ENCODE data around the gene PTPN3. TPM values are rescaled to one million over a fixed set of nuclear protein-coding genes. Genes with fewer than 3 reads are reported as not detected.

The PTPN3 gene
- total RNA-seq, 1 donor from 2014 or later, result 2.4 TPM

GRCh38 chr9:109493648-109494047, 4.5 kb downstream of the PTPN3 start:
- Mint-ChIP-seq H3K4me1 (peaks cover 4% of the 10 kb centered on the region), H3K27me3 (ENCODE audit: insufficient read depth, low read depth) (peaks cover 34% of the 10 kb centered on the region), H3K27ac (no peak overlapping the region), H3K4me3 (no peak overlapping the region), H3K9me3 (no peaks in the 10 kb centered on the region), H3K36me3 (no peaks in the 10 kb centered on the region)
- peaks cover 42% of the 10 kb centered on the region for H3K27me3 ChIP-seq
- no peak for TF ChIP-seq EZH2 (IDR thresholded peaks at IDR 0.05)
- H3F3A ChIP-seq (ENCODE audit: low read depth), result peaks cover 3% of the 10 kb centered on the region
- H3K36me3 ChIP-seq, result no peaks in the 10 kb centered on the region
- H3K4me2 ChIP-seq, result no peak overlapping the region
- peaks cover 6% of the 10 kb centered on the region for H4K20me1 ChIP-seq (ENCODE audit: low read depth)
- H3K9me3 ChIP-seq (ENCODE audit: low read depth), result no peaks in the 10 kb centered on the region
- H3K79me2 ChIP-seq (ENCODE audit: low read depth), result no peaks in the 10 kb centered on the region
- H3K27ac ChIP-seq, result no peak overlapping the region
- H2AFZ ChIP-seq (replicated peaks), result no peak overlapping the region
- no peak for DNase-seq (ENCODE audit: low spot score)
- no peak overlapping the region for H3K9ac ChIP-seq
- H3K4me3 ChIP-seq, result no peak overlapping the region
- H3K4me1 ChIP-seq, result no peaks in the 10 kb centered on the region

- TF ChIP-seq EZH2phosphoT487 (IDR thresholded peaks at IDR 0.05) (no peak), EZH2 (IDR thresholded peaks at IDR 0.05) (no peak), CTCF (IDR thresholded peaks at IDR 0.05) (no peak)
- Histone ChIP-seq H3K4me3 (no peak overlapping the region), H3K4me2 (no peak overlapping the region), H3K9me3 (ENCODE audit: low read depth) (no peaks in the 10 kb centered on the region), H3K9ac (no peak overlapping the region), H3K36me3 (no peaks in the 10 kb centered on the region), H4K20me1 (ENCODE audit: low read depth) (no peaks in the 10 kb centered on the region), H3K4me1 (peaks cover 4% of the 10 kb centered on the region), H2AFZ (replicated peaks) (no peak overlapping the region), H3K79me2 (ENCODE audit: low read depth) (no peaks in the 10 kb centered on the region), H3K27ac (no peak overlapping the region), H3K27me3 (peaks cover 23% of the 10 kb centered on the region), H3F3A (ENCODE audit: low read depth) (no peaks in the 10 kb centered on the region)
- no peak for DNase-seq (ENCODE audit: low spot score)
- Mint-ChIP-seq H3K9me3 (no peaks in the 10 kb centered on the region), H3K4me3 (no peak overlapping the region), H3K4me1 (peaks cover 4% of the 10 kb centered on the region), H3K27ac (no peak overlapping the region), H3K27me3 (ENCODE audit: insufficient read depth, low read depth) (peaks cover 21% of the 10 kb centered on the region), H3K36me3 (no peaks in the 10 kb centered on the region)
Measured at GRCh38 chr9:109491590-109491989, 6.5 kb downstream of the PTPN3 start.

DNA sequence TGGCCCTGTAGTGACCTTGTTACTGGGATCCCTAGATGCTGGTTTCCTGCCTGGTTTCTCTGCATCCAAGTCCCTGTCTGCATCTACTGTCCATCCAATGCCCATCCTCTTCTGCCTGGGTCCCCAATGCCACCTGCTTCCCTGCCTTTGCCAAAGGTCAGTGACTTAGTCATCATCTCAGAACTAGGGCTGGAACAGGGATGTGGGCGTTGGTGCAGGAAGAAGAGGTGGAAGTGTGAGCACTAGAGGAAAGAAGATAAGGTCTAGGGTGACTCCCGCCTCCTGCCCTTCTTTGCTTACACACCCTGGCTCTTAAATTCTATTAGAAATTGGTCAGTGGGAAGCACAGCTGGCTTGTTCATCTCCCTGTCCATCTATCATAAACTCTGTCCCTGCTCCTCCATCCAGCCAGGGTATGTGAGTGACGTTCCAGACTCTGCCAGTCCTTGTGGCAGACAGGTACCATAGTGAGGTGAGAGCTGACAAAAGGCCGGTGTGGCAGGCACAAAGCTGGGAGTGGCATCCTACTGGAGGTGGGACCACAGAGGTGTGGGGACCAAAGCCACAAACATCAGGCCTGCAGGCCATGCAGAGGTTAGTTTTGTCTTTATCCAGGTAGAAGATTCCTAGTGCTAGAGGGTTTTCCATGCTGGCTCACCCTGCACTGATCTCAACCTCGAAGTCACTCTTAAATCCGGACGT, 9.2 kb downstream of the PTPN3 start:
- TF ChIP-seq CTCF (IDR thresholded peaks at IDR 0.05) (no peak), EZH2phosphoT487 (IDR thresholded peaks at IDR 0.05) (no peak), EZH2 (IDR thresholded peaks at IDR 0.05) (no peak)
- peaks cover 4% of the 10 kb centered on the region for H3K27me3 Mint-ChIP-seq (ENCODE audit: insufficient read depth, low read depth)

DNA sequence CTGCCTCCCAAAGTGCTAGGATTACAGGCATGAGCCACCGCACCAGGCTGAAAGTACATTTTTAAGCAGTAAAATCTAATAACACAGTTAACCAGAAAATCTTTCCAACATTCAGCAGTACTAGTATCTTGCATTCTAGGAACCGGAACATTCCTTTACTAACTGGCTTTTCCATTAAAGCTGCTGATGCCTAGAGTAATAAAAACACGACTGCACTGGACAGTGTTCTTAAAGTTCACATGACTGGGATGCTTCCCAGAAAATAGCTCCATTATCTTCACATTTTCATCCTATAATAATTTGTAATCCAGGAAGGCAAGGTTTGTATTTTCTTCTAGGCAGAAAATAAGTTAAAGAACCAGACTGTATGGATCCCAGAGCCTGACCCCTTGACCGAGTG, 9.8 kb downstream of the PTPN3 start:
- no peaks in the 10 kb centered on the region for H3K27me3 ChIP-seq
- H3K4me3 Mint-ChIP-seq, result no peak overlapping the region
- H3K9me3 Mint-ChIP-seq, result no peaks in the 10 kb centered on the region
- no peak for DNase-seq (ENCODE audit: low spot score)
- H3K9ac ChIP-seq, result no peak overlapping the region
- H3K36me3 Mint-ChIP-seq, result no peaks in the 10 kb centered on the region
- H3K27ac ChIP-seq, result no peak overlapping the region
- no peak for TF ChIP-seq EZH2 (IDR thresholded peaks at IDR 0.05)
- TF ChIP-seq CTCF (IDR thresholded peaks at IDR 0.05), result no peak
- TF ChIP-seq EZH2phosphoT487 (IDR thresholded peaks at IDR 0.05), result no peak
- H3K4me2 ChIP-seq, result no peak overlapping the region
- H3K9me3 ChIP-seq (ENCODE audit: low read depth), result no peaks in the 10 kb centered on the region
- no peak overlapping the region for H2AFZ ChIP-seq (replicated peaks)
- peaks cover 4% of the 10 kb centered on the region for H3K27me3 Mint-ChIP-seq (ENCODE audit: insufficient read depth, low read depth)
- H3F3A ChIP-seq (ENCODE audit: low read depth), result no peaks in the 10 kb centered on the region
- H3K4me1 Mint-ChIP-seq, result peaks cover 4% of the 10 kb centered on the region
- H4K20me1 ChIP-seq (ENCODE audit: low read depth), result no peaks in the 10 kb centered on the region
- no peaks in the 10 kb centered on the region for H3K79me2 ChIP-seq (ENCODE audit: low read depth)
- no peaks in the 10 kb centered on the region for H3K36me3 ChIP-seq
- no peak overlapping the region for H3K27ac Mint-ChIP-seq
- no peak overlapping the region for H3K4me3 ChIP-seq
- H3K4me1 ChIP-seq, result peaks cover 4% of the 10 kb centered on the region

More for the DNA sequence above, 9.2 kb downstream of the PTPN3 start:
- H3K4me3 ChIP-seq, result no peak overlapping the region
- H3K4me2 ChIP-seq, result no peak overlapping the region
- no peaks in the 10 kb centered on the region for H3K36me3 ChIP-seq
- H3F3A ChIP-seq (ENCODE audit: low read depth), result no peaks in the 10 kb centered on the region
- H2AFZ ChIP-seq (replicated peaks), result no peak overlapping the region
- Mint-ChIP-seq H3K27ac (no peak overlapping the region), H3K36me3 (no peaks in the 10 kb centered on the region), H3K9me3 (no peaks in the 10 kb centered on the region), H3K4me3 (no peak overlapping the region), H3K4me1 (peaks cover 4% of the 10 kb centered on the region)
- H3K27me3 ChIP-seq, result no peaks in the 10 kb centered on the region
- H4K20me1 ChIP-seq (ENCODE audit: low read depth), result no peaks in the 10 kb centered on the region
- no peak overlapping the region for H3K9ac ChIP-seq
- H3K27ac ChIP-seq, result no peak overlapping the region
- H3K4me1 ChIP-seq, result peaks cover 4% of the 10 kb centered on the region
- H3K79me2 ChIP-seq (ENCODE audit: low read depth), result no peaks in the 10 kb centered on the region
- no peak for DNase-seq (ENCODE audit: low spot score)
- H3K9me3 ChIP-seq (ENCODE audit: low read depth), result no peaks in the 10 kb centered on the region
